ENCODE data around the gene PPM1H.

Gene PPM1H

DNA sequence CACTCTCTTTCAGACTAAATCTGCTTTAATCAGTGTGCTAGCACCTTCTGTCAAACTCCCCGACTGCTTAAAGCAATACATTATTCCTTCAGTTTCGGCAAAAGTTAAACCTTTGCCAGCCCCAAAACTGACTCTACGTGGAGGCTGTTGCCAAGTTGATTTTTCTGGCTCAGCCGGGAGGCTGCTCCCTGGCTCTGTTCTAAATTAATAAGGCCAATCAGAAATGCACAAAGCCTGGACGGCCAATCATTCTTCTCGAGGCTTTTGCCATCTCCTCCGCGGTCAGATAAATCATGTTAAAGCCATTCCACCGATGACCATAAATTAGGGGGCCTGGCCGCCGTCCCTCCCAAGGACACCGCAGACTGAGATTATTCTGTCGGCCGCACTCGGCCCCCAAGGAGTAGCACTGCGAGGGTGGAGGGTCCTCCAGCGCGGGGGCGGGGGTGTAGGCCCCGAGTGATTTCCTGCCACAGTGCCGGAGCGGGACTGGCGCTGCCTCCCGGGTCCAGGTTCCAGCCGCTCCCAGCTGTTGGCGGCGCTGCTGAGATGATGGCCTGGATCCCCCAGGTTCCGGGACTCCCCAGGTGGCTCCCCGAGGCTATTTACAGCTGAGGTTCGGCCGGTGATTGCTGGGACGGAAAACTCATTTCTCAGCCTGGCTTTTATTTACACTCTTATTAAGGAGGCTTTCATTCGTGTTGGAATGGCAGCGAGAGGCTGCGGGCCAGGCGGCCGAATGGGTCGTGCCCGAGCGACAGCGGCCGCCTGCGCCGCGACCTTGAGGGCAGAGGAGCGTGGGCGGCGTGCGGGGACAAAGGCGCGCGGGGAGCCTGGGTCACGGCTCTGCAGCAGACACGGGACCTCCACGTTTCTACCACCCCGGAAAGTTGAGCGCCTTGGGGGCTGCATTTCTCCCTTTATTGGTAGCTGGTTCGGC is 303.2 kb downstream of the PPM1H start:
- DNase-seq, result no peak

DNA sequence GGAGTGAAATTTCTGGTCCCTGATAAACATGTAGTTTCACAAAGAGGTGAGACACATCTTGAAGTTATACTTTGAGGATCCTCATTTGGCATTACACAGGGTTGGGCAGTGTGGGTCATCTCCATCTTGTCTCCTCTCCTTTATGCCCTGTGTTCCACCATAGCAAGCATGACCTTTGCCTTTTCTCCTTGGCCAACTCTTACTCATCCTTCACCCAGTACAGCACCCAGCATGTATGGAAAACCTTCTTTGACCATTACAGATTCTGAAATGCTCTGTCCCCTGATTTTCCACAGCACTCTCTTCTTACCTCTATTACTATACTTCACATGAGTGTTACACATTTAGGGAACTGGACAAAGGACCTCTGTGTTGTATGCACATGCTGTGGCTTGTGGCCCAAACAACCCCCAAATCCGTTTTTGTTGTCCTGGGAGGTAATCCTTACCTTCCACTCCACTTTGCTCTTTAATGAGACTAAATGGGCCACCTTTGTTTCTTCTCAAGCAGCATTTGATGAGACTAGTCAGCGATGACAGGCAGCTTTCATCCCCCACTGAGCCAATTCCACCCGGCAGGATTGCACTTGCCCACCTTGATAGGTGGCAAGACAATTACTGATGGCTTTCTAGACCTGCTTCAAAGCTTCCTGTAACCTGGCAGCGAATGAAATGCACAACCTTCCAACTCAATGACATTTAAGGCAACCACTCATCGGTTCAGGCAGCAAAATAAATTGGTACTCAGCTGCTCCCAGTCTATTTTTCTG is 304.8 kb downstream of the PPM1H start:
- no peak for DNase-seq

DNA sequence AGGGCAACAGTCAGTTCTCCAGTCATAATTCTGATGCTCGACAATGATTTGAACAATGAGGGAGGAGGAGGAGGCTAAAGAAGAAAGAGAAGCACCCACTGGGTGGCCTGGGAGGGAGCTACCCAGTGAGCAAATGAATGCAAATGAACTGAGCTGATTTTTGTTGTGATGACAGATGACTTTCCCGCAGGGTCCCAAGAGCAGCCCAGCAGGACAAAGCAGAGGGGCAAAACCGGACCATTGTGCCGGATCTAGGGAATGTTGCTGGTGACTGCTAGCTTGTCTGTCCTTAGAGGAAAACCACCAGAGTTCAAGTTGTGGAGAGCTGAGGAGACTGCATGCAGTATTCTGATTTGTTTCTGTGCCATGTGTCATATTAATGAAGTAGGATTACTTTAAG is 305.5 kb downstream of the PPM1H start:
- DNase-seq, result no peak

DNA sequence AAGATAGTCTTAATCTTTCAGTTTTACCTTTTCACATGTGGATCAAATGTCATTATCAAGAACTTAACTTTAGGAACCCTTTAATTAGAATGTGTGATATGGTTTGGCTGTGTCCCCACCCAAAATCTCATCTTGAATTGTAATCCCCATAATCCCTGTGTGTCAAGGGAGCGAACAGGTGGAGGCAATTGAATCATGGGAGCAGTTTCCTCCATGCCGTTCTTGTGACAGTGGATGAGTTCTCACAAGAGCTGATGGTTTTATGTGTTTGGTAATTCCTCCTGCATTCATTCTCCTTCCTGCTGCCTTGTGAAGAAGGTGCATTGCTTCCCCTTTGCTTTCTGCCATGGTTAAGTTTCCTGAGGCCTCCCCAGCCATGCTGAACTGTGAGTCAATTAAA is 307.8 kb downstream of the PPM1H start:
- no peak for DNase-seq

DNA sequence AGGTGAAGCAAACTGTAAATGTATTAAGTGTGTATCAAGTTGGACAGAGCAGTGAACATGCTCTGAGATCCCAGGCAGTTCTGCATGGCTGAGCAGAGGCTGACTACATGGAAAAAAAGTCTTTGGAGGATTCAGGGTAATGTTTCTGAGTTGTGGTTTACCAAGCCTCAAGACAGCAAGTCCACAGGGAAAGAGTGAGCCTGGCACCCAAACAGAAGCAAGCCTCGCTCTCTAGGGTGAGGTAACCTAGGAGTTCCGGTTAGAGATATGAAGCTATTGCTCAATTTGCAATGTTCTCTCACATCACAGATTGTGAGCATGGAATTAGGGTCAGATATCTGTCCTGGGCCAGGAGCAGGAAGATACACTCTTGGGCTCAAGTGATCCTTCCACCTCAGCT is 309.7 kb downstream of the PPM1H start:
- no peak for DNase-seq

DNA sequence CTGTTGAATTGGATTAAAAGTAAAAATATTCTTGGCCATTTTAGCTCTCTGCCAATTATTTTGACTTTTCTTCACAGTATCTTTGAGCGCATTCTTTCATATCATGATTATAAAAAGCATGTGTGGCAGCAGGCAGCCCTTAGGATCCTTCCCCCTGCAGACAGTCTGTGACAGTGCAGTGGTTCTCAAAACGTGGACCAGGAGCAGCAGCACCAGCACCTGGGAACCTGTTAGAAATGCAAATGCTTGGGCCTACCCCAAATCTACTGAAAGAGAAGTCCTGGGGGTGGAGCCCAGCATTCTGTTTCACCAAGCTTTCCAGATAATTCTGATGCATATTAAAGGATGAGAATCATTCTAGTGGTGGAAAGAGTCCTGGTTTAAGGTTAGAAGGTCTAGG is 312.8 kb downstream of the PPM1H start:
- DNase-seq, result no peak

DNA sequence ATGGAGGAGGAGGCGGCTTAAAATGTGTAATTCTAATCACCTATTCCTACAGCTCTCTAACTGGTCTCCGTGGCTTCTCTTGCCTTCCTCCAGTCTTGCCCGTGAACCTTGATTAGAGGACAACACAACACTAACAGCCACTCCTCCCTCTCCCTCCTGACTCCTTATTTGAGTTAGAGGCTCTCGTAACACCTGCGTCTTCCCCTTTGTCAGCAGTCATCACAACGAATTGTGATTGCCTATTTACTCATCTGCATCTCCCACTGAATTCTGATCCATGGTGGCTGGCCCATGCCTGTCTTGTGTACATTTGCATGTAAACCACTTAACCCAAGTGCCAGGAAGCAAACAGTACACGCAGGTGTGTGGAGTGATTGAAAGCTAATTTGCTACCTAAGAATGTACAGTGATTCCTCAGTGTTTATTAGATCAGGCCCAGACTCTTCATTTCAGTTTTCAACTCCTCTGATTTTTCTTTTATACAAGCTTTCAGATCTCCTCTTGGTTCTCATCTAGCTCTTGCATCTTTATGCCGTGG is 313.8 kb downstream of the PPM1H start:
- DNase-seq, result peak; percentile 82

DNA sequence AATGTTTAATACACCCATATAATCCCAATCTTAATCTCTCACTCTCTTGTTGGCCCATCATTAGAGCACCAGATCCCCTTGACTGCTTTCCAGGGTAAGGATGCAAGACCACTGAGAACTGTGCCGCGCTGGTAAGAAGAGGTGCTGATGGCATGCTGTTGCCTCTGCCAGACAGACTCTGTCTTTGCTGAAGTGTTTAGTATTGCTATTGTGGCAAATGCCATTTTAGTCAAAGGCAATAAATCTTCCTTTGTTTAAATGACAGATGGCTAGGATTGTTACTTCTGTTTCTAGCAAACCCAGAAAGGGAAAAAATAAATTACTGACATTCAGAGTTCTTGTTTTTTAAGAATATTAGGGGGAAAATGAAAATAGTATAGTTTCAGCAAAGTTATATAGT is 316.0 kb downstream of the PPM1H start:
- peak; percentile 57 for DNase-seq

DNA sequence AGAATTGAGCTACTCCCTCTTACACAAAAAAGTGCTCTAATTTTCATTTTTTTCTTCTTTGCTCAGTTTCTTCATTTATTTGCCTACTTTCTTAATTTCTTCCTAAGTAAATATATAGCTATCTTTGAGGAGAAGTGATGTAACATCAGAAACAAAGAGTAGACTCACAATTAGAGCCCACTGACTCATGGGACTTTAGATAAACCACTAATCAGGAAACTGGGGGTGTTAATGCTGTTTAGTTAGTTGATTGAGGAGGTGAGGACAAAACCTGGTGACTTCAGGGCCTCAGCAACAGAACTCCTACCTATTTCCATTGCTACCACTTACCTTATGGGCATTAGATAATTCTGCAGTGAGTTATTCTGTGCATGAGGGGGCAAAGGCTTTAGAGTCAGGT is 316.6 kb downstream of the PPM1H start:
- no peak for DNase-seq

DNA sequence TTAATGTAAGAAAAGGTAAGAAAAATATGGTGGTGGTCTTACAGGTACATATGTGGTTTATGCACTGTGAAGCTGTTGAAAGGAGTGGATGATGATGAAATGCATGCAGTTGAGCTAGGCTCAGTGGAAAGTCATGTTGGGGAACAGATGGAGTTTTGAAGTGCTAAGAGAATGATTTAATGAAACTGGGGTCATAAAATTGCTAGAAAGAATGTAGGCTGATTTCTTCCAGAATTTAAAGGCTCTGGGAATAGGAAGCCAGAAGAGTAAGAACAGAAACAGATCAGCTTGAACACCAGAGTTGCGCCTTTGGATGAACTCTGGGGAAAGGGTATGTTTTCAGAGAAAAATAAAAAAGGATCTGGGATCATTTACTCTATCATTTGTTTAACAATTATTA is 321.9 kb downstream of the PPM1H start:
- DNase-seq, result no peak

DNA sequence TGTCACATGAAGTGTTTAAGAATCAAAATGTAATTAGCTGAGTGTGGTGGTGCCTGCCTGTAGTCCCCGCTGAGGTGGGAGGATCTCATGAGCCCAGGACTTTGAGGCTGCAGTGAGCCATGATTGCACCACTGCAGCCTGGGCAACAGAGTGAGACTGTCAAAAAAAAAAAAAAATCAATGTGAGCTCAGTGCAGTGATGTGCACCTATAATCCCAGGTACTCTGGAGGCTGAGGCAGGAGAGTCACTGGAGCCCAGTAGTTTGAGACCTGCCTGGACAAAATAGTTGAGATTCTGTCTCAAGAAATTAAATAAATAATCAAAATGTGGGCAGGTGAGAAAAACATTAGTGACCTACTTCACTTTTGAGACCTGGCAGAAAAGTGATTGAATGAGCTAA is 328.3 kb downstream of the PPM1H start:
- no peak for DNase-seq

DNA sequence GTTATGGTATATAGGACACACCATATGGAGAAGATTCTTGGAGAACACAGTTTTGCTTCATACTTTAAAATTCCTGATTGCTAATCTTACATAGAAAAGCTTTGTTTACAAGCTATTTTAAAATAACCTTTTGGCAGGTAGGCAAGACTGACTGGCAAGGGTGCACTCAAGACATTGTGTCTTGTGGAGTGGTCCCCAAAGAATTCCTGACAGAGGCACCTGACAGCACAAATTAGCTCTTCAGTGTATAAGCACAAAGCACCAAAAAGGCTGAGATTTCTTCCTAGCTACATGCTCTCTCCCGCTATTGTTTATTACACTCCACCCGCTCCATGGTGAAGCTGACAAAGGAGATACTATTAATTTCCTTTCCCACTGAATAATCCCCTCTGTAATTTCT is 329.0 kb downstream of the PPM1H start:
- no peak for DNase-seq

DNA sequence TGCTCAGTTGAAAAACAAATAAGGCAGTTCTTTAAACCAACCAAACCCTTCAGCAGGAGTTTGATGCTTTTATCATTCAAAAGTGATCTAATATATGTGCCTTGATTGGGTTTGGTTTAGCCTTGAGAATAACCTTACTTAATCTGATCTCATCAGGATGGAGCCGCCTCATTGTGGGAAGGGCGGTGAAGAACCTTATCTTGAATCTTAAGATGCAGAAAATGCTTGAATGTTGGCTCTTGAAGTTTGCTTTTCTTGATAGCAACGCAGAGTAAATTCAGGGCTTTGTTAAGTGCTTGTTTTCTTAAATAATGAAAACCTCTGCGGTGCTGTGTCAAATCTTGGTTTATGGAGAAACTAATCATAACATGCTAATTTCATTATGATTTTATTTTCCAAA is 330.1 kb downstream of the PPM1H start:
- DNase-seq, result no peak

DNA sequence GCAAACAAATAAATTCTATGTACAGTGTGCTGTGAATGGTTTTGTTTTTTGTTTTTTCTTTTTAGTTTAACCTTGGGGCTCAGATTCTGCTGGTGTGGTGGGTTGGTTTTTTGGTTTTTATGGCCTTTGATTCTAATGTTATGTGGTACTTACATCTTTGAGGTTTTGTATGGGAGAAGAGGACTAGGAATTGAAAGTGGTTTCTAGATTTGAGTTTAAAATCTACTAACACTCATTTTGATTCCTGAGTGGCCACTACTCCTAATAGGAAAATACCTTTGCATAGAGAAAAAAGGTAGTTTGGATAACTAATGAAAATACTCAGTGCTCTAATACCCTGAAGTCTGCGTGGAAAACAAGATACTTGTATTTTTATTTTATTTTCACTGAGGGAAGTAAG is 330.6 kb downstream of the PPM1H start:
- DNase-seq, result no peak

DNA sequence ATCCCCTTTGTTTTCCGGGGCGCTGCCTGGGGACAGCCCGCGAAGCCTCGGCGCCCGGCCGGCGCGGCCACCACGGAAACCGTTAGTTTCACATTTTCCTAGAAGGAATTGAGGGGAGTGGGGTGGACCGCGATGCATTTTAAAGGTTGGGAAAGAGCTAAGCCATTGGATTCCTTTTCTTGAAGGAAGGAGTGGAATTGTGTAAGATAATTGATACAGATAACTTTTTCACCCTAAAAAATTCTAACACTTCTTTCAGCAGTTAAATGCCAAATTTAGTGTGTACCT is 331.2 kb downstream of the PPM1H start:
- DNase-seq, result no peak

DNA sequence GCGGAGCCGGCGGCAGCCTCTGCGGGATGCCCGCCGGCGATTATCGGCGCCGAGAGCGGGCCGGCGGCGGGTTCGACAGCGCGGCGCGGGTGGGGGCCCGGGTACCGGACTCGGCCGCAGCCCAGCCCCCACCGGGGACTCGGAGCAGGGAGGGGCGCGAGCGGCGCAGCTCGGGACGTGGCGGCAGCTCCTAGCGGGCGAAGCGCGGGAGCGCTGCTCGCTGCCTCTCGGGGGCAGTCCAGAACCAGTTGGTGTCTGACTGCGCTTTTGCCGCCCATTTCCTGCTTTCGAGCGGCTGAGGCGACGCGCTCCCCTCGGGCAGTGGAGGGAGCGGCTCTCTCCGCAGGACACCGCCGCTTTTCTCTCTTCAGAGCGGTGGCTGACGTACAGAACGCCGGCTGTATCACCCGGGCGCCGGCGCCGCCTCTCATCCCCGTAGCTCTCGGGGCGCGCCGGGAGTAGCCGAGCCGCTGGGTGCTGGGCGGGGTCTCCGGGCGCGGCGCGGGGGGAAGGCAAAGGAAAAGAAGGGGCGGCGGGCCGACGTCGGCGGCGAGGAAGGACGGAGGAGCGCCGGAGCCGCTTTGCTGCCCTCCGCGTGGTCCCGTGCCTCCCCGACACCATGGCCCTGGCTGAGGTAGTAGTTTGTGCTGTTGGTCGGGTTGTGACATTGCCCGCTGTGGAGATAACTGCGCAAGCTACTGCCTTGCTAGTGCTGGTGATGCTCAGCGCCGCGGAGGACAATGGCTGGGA is 331.7 kb downstream of the PPM1H start:
- peak; percentile 42 for DNase-seq

DNA sequence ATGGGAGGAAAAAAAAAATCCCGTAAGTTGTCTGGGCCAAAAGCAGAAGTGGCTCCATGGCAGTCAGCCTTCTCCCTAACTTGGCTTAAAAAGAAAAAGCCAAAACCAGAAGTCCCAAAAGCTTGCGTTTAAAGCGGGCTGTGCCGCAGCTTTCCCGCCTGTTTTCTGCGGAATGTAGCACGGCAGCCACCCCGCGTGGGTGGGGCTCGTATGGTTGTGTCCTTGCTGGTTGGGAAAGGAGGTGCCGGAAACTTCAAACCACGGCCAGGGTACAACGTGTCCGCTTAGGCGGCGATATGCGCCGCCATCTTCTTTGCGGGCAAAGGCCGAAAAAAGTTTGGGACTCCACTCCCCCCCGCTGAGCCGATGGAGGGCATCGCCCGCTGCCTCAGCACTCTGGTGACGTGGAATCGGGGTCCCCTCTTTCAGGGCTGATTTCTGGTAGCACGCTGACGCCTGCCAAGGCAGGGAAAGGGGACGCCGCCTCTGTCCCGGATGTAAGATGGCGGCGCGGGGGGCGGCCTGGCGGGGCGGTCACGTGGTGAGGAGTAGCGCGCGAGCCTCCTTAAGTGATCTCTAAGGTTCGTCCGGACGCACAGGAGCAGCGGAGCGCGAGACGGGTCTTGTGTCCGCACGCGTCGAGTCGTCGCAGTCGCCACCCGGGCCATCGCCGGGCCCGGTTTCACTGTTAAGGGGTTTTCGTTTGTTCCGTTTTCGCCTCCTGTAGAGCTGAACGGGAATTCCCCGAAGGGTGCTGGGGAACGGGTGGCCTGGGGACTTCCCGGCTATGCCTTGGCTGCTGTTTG is 332.5 kb downstream of the PPM1H start:
- peak; percentile 86 for DNase-seq

DNA sequence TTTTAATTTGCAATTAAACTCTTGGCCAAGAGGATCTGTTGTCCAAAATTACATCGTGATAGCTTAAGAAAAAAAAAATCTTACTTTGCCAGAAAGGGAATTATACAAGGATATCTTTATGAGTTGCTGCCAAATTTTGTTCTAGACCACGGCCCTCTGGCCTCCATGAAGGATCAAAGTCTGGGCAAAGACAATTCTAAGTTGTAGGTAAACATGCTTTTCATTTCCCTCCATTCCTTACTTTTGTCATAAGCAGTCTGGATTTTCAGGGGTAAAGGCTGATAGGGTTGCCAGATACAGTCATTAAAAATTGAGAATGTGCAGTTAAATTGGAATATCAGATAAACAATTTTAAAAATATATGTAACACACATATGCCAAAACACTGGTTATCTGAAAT is 333.2 kb downstream of the PPM1H start:
- no peak for DNase-seq

DNA sequence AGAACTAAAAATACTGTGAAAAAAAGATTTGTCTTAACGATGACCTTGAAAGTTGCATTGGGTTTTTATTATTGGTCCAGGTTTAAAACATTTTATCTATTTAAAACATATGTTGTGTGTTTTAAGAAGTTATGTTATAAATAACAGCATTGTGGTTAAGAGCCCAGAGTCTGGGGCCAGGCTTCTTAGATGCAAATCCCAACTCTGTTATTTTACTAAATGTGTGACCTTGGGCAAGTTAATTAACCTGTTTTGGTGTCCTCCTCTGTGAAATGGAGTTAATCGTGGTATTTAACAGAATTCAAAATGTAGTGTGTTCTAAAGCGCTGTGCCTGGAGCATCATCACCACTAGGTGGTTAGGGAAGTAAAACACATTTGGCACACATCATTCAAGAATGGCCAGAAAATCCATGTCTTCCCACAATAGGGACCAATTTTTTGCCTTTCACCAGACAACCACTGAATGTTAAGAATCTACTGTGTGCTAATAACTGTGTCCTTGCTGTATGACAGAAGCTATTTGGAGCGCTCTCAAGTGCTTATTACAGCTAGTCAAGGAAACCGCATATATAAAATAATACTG is 335.0 kb downstream of the PPM1H start:
- no peak for DNase-seq

DNA sequence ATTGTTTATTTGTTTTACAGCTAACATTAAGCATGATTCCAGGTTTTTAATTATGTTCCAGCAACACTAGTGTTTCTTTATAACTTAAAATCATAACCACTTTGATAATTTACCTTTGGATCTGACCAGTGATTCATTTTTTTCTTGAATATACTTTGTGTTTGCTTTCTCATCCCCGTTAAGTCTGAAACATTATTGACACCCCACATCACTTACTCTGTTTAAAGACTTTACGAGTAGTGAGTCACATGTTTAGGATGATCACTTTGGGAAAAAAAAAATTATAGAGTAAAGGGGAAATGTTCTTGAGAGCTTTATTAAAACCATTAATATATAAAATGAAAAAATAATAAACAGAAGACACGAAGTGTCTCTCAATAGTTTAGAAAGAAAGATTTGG is 336.1 kb downstream of the PPM1H start:
- no peak for DNase-seq

DNA sequence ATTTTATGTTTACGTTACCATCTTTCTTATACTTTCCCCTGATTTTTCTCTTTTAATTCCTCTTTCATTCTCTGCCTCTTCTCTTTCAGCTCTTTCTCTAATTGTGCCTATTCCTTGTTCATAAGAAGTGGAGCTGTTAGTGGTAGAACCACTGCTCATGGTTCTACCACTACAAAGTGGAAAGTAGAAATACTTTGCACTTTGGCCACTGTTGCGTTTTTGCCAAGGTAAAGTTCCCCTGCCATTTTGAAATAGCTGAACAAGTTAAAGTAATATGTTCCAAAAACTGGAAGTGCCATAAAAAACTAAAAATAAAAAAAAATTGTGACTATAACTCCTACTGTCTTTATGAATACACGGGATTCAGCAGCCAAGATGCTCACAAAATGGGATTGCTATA is 337.7 kb downstream of the PPM1H start:
- DNase-seq, result no peak

Measured in SHP77 treated with DMSO at 0.1 percent for 48 hours (cell line).